HepG2 (cell line): ENCODE results near the gene CCDC14.

Experiments
- CBX5 ChIP-seq: sonication (generic); formaldehyde crosslinking; IDR thresholded peaks from 2 replicates; pipeline ENCODE4 v1.4.0; 2020; ENCODE audit warnings: missing genetic modification reagents, borderline replicate concordance
- ELF4 ChIP-seq: sonication (generic); formaldehyde crosslinking; IDR thresholded peaks from 2 replicates; pipeline ENCODE4 v1.5.0; 2020; ENCODE audit warnings: missing genetic modification reagents, mild to moderate bottlenecking, moderate library complexity, borderline replicate concordance
- GABPB1 ChIP-seq: IDR thresholded peaks from 2 replicates; pipeline ENCODE4 v1.6.1; 2016; ENCODE audit warnings: mild to moderate bottlenecking, missing genetic modification reagents, moderate library complexity, missing compliant biosample characterization
- RAD21 ChIP-seq: fragments of 450-650 bp; formaldehyde crosslinking; IDR thresholded peaks from 2 replicates; pipeline ENCODE4 v1.5.0; 2020; ENCODE audit warnings: mild to moderate bottlenecking
- SIN3A ChIP-seq: IDR thresholded peaks from 2 replicates; pipeline ENCODE4 v1.6.1; 2011; ENCODE audit warnings: low read depth, mild to moderate bottlenecking, control low read depth, low read length, borderline replicate concordance
- SP1 ChIP-seq, 2 experiments: fragments of 450-650 bp in 1 of 2; sonication (generic) in 1 of 2; formaldehyde crosslinking in 1 of 2; IDR thresholded peaks; 2 replicates each; pipeline versions ENCODE4 v1.4.0 to v1.6.1; 2016 to 2020; ENCODE audit warnings: missing genetic modification reagents in 1 of 2
- ZNF326 ChIP-seq: sonication (generic); formaldehyde crosslinking; IDR thresholded peaks from 2 replicates; pipeline ENCODE4 v1.4.0; 2020; ENCODE audit warnings: missing genetic modification reagents, borderline replicate concordance
- ZNF749 ChIP-seq: sonication (generic); formaldehyde crosslinking; IDR thresholded peaks from 2 replicates; pipeline ENCODE4 v1.8.0; 2022; ENCODE audit warnings: mild to moderate bottlenecking, missing genetic modification reagents, moderate library complexity, borderline replicate concordance
- TF ChIP-seq, protein P1 (sequence below): sonication (generic); formaldehyde crosslinking; IDR thresholded peaks from 2 replicates; pipeline ENCODE4 v1.4.0; 2020; ENCODE audit warnings: missing genetic modification reagents, borderline replicate concordance
- TF ChIP-seq, protein P2 (sequence below): sonication (generic); formaldehyde crosslinking; IDR thresholded peaks from 2 replicates; pipeline ENCODE4 v1.5.1; 2020; ENCODE audit warnings: missing genetic modification reagents, mild to moderate bottlenecking, borderline replicate concordance
- TF ChIP-seq, protein P3 (sequence below), 2 experiments: IDR thresholded peaks; 2 replicates each; pipeline ENCODE4 v1.6.1; 2011 to 2012; ENCODE audit warnings: low read length in 2 of 2, borderline replicate concordance in 1 of 2, low read depth in 1 of 2, mild to moderate bottlenecking in 1 of 2, moderate library complexity in 1 of 2

DNA sequence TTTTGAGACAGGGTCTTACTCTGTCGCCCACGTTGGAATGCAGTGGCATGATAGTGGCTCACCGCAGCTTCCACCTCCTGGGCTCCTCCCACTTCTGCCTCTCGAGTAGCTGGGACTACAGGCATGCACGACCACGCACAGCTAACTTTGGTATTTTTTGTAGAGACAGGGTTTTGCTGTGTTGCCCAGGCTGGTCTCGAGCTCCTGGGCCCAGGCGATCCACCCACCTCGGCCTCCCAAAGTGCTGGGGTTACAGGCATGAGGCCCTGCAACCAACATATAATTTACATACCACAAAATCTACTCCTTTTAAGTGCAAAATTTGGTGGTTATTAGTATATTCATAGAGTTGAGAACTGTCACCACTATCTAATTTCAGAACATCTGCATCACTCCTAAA lies 31.7 kb downstream of the CCDC14 start:
- TF ChIP-seq GABPB1 (CRISPR knock-in tag) (no peak), CBX5 (CRISPR knock-in tag) (no peak), ZNF326 (CRISPR knock-in tag) (no peak), RAD21 (CRISPR knock-in tag) (no peak), ELF4 (no peak), ZNF749 (CRISPR knock-in tag) (no peak), SP1 (IDR thresholded peaks at IDR 0.05) (no peak), SP1 (CRISPR knock-in tag; IDR thresholded peaks at IDR 0.05) (no peak), SIN3A (no peak)
- TF ChIP-seq, protein P1, sequence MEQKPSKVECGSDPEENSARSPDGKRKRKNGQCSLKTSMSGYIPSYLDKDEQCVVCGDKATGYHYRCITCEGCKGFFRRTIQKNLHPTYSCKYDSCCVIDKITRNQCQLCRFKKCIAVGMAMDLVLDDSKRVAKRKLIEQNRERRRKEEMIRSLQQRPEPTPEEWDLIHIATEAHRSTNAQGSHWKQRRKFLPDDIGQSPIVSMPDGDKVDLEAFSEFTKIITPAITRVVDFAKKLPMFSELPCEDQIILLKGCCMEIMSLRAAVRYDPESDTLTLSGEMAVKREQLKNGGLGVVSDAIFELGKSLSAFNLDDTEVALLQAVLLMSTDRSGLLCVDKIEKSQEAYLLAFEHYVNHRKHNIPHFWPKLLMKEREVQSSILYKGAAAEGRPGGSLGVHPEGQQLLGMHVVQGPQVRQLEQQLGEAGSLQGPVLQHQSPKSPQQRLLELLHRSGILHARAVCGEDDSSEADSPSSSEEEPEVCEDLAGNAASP (CRISPR knock-in tag), result no peak
- TF ChIP-seq, protein P2, sequence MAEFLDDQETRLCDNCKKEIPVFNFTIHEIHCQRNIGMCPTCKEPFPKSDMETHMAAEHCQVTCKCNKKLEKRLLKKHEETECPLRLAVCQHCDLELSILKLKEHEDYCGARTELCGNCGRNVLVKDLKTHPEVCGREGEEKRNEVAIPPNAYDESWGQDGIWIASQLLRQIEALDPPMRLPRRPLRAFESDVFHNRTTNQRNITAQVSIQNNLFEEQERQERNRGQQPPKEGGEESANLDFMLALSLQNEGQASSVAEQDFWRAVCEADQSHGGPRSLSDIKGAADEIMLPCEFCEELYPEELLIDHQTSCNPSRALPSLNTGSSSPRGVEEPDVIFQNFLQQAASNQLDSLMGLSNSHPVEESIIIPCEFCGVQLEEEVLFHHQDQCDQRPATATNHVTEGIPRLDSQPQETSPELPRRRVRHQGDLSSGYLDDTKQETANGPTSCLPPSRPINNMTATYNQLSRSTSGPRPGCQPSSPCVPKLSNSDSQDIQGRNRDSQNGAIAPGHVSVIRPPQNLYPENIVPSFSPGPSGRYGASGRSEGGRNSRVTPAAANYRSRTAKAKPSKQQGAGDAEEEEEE, result no peak
- TF ChIP-seq, protein P3, sequence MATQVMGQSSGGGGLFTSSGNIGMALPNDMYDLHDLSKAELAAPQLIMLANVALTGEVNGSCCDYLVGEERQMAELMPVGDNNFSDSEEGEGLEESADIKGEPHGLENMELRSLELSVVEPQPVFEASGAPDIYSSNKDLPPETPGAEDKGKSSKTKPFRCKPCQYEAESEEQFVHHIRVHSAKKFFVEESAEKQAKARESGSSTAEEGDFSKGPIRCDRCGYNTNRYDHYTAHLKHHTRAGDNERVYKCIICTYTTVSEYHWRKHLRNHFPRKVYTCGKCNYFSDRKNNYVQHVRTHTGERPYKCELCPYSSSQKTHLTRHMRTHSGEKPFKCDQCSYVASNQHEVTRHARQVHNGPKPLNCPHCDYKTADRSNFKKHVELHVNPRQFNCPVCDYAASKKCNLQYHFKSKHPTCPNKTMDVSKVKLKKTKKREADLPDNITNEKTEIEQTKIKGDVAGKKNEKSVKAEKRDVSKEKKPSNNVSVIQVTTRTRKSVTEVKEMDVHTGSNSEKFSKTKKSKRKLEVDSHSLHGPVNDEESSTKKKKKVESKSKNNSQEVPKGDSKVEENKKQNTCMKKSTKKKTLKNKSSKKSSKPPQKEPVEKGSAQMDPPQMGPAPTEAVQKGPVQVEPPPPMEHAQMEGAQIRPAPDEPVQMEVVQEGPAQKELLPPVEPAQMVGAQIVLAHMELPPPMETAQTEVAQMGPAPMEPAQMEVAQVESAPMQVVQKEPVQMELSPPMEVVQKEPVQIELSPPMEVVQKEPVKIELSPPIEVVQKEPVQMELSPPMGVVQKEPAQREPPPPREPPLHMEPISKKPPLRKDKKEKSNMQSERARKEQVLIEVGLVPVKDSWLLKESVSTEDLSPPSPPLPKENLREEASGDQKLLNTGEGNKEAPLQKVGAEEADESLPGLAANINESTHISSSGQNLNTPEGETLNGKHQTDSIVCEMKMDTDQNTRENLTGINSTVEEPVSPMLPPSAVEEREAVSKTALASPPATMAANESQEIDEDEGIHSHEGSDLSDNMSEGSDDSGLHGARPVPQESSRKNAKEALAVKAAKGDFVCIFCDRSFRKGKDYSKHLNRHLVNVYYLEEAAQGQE (IDR thresholded peaks at IDR 0.05; ENCODE audit: borderline replicate concordance in 1 of 2, low read depth in 1 of 2, low read length in 2 of 2), result no peak
